Smooth muscle cell of trachea (primary cell): ENCODE data around the gene LPIN3. TPM values are rescaled to one million over a fixed set of nuclear protein-coding genes. Genes with fewer than 3 reads are reported as not detected.

ENCODE experiments used
- total RNA-seq: library from RNA; depleted of rRNA; stranded (reverse); fragments of >200 nt; gene quantifications from 2 replicates; pipeline ENCODE4 v1.2.1, GENCODE V29; 2014

Gene LPIN3
- total RNA-seq = 5.4 and 9.9 TPM in 2 replicates

GRCh38 chr20:41340327-41341055 is at the start of gene LPIN3:
TSS of gene LPIN3 (plus strand) at chr20:41340821. CDS start at chr20:41345804, 4,983 bp downstream.

GRCh38 chr20:41317546-41318270 is 22.9 kb upstream of the LPIN3 start, which contains the start of gene ZHX3:
TSS of gene ZHX3 (minus strand) at chr20:41317731. CDS start at chr20:41204916, 112,815 bp downstream.

GRCh38 chr20:41366546-41367392 is 26.1 kb downstream of the LPIN3 start, which contains the start of gene EMILIN3:
TSS of gene EMILIN3 (minus strand) at chr20:41366818. CDS start at chr20:41366634, 184 bp downstream.

Other genes with a start within 250 kb of the LPIN3 start
- gene PLCG1, start 203.3 kb upstream of the LPIN3 start, total RNA-seq = 64.6 and 92.8 TPM in 2 replicates
- gene ZHX3, start 23.1 kb upstream of the LPIN3 start, total RNA-seq = 26.3 and 31.9 TPM in 2 replicates
- under 0.01 and 0.29 TPM in 2 replicates for gene EMILIN3, start 26.0 kb downstream of the LPIN3 start, total RNA-seq